Right lobe of liver (tissue), 6 donors: Measurements from ENCODE around the gene OTOA. TPM values are rescaled to one million over a fixed set of nuclear protein-coding genes. Genes with fewer than 3 reads are reported as not detected.
A peak's percentile ranks its signal among the peaks of the same experiment; 100 is the strongest.

Experiments
- ATAC-seq, 4 donors: fragments of 200-7000 bp; cut with Tn5 transposase; one replicate each; pipeline ENCODE4 v1.9.1; 2020; ENCODE audit warnings: mild to moderate bottlenecking in 4 of 4, moderate library complexity in 4 of 4
- DNase-seq, 3 donors: peaks; one replicate each; pipeline ENCODE4 v3.0.0-alpha.2; 2020
- H3K27ac ChIP-seq, 3 donors: fragments of 200-600 bp; one replicate each; pipeline ENCODE4 v1.8.0; 2022
- H3K27me3 ChIP-seq, 2 donors: fragments of 200-600 bp; one replicate each; pipeline ENCODE4 v1.8.0; 2022
- H3K36me3 ChIP-seq, 4 donors: fragments of 200-600 bp; sonication (generic) in 1 of 4; one replicate each; pipeline versions ENCODE4 v1.5.1 to v1.8.0; 2017 to 2022; ENCODE audit warnings: control low read depth in 1 of 4
- H3K4me1 ChIP-seq, 4 donors: fragments of 200-600 bp; sonication (generic) in 1 of 4; one replicate each; pipeline versions ENCODE4 v1.5.1 to v1.8.0; 2017 to 2022; ENCODE audit warnings: control low read depth in 1 of 4
- H3K4me3 ChIP-seq, 3 donors: fragments of 200-600 bp; one replicate each; pipeline ENCODE4 v1.8.0; 2022
- H3K9me3 ChIP-seq, 4 donors: fragments of 200-600 bp; sonication (generic) in 1 of 4; one replicate each; pipeline versions ENCODE4 v1.5.1 to v1.8.0; 2017 to 2022; ENCODE audit warnings: control low read depth in 1 of 4
- CTCF ChIP-seq, 4 donors: fragments of 200-600 bp in 3 of 4; fragments of 450-650 bp in 1 of 4; IDR thresholded peaks; one replicate each; pipeline versions ENCODE4 v1.5.1 to v1.8.0; 2016 to 2022; ENCODE audit warnings: antibody characterized with exemption in 4 of 4, mild to moderate bottlenecking in 2 of 4
- POLR2A ChIP-seq: fragments of 450-650 bp; IDR thresholded peaks from one replicate; pipeline ENCODE4 v1.6.1; 2017; ENCODE audit warnings: antibody characterized with exemption, mild to moderate bottlenecking
- WGBS: methylation state at CpG from one replicate; pipeline ENCODE4 v1.1.6; 2018; ENCODE audit warnings: low coverage, low lambda C conversion rate; ENCODE audit not compliant: insufficient coverage; ENCODE audit errors: missing lambda C conversion rate; 5-methylcytosine and 5-hydroxymethylcytosine counted together
- intact Hi-C, 2 donors: fragments of 100-400 bp; cut with DNase I; formaldehyde crosslinking; loops; one replicate each; pipeline versions ENCODE4 v1.11.2 to v1.14.1; 2022
- total RNA-seq, 6 experiments: library from RNA; depleted of rRNA in 2 of 6; stranded (reverse); fragments of >200 nt in 2 of 6; fragmentation: NEBNext Ultra II Directional in 3 of 6; extraction: Animal tissue kit (Norgen Biotek cat#: 25700) in 3 of 6; gene quantifications; one replicate each; pipeline versions ENCODE4 v1.1.0 to v1.2.4, GENCODE V29; 2016 to 2023
- donor health status: DM: no; HTN: yes; CAD: no.
- donor health status: DM: no; HTN: no; CAD: no.
- donor health status: DM: no; HTN: no; CAD: no.
- donor health status: DM: no; HTN: yes; CAD: no.
- donor health status: DM: no; HTN: yes; CAD: no.

The OTOA gene
- total RNA-seq, 6 experiments from 2014 or later = 0.12 to 0.25 (median 0.17) TPM; not detected in 2

GRCh38 chr16:21650521-21650920, 13.2 kb upstream of the OTOA start:
- no peak for DNase-seq

GRCh38 chr16:21651515-21651914, 12.3 kb upstream of the OTOA start:
- TF ChIP-seq CTCF (IDR thresholded peaks at IDR 0.05) (no peak), POLR2A (no peak)
- ATAC-seq (no peak), DNase-seq (no peak)
- Histone ChIP-seq H3K4me1 (no peaks in the 10 kb centered on the region), H3K27ac (peak overlapping the region in 1 of 3 donors; percentile 24), H3K36me3 (peaks cover 0 to 9% (median 0%) of the 10 kb centered on the region in 4 donors), H3K9me3 (no peaks in the 10 kb centered on the region), H3K27me3 (no peaks in the 10 kb centered on the region), H3K4me3 (peak overlapping the region in 1 of 3 donors; percentile 14)
- 83% methylated on average over 3 of the region's 3 CpGs for WGBS
- intact Hi-C loops = no loop called here

More at GRCh38 chr16:21650521-21650920, 13.2 kb upstream of the OTOA start:
- no peak for TF ChIP-seq POLR2A
- no peak for TF ChIP-seq CTCF (IDR thresholded peaks at IDR 0.05)
- peak overlapping the region in 1 of 3 donors; percentile 14 for H3K4me3 ChIP-seq
- intact Hi-C loops = no loop called here
- ATAC-seq = peak in 3 of 4 donors; percentile 36 to 61 (median 49)
- H3K27me3 ChIP-seq = no peaks in the 10 kb centered on the region
- H3K27ac ChIP-seq = peak overlapping the region in 1 of 3 donors; percentile 24
- H3K36me3 ChIP-seq = peaks cover 0 to 6% (median 0%) of the 10 kb centered on the region in 4 donors
- H3K4me1 ChIP-seq = peaks cover 0 to 7% (median 0%) of the 10 kb centered on the region in 4 donors
- no peaks in the 10 kb centered on the region for H3K9me3 ChIP-seq
- WGBS = 78% methylated on average over 1 of the region's 1 CpG

- ATAC-seq (peak in 3 of 4 donors; percentile 13 to 43 (median 28)), DNase-seq (peak in 1 of 3 donors; percentile 35)
- Histone ChIP-seq H3K4me3 (peak within 1 kb of the TSS in 1 of 3 donors; percentile 14), H3K36me3 (peaks cover 0 to 9% (median 0%) of the 10 kb centered on the region in 4 donors), H3K27me3 (no peaks in the 10 kb centered on the region), H3K4me1 (peaks cover 0 to 6% (median 0%) of the 10 kb centered on the region in 4 donors), H3K9me3 (no peaks in the 10 kb centered on the region), H3K27ac (peak within 1 kb of the TSS in 1 of 3 donors; percentile 24)
- WGBS = 80% methylated on average over 6 of the region's 6 CpGs
- intact Hi-C loops = no loop called here
- TF ChIP-seq POLR2A (peak; percentile 33), CTCF (IDR thresholded peaks at IDR 0.05) (no peak)
Measured at GRCh38 chr16:21652453-21652852, 11.3 kb upstream of the OTOA start, which contains the start of gene IGSF6. Gene IGSF6, minus strand, starts transcription at chr16:21652608. Its CDS starts 10 bp downstream, at chr16:21652598.

- Histone ChIP-seq H3K9me3 (no peaks in the 10 kb centered on the region), H3K27ac (no peak overlapping the region), H3K4me3 (no peak overlapping the region), H3K4me1 (peaks cover 0 to 7% (median 0%) of the 10 kb centered on the region in 4 donors), H3K27me3 (no peaks in the 10 kb centered on the region), H3K36me3 (peaks cover 0 to 9% (median 0%) of the 10 kb centered on the region in 4 donors)
- ATAC-seq (peak; percentile 34 to 62 (median 46)), DNase-seq (peak in 1 of 3 donors; percentile 31)
- no peak for TF ChIP-seq CTCF (IDR thresholded peaks at IDR 0.05)
- no peak for TF ChIP-seq POLR2A
- 88% methylated on average over 4 of the region's 5 CpGs for WGBS
- intact Hi-C loops = no loop called here
Measured at GRCh38 chr16:21653571-21653970, 10.2 kb upstream of the OTOA start.
